VCaP (cell line): ENCODE data around the gene FYN.

Source experiments
- H3K27ac ChIP-seq: fragments of 450-650 bp; 2 replicates; pipeline ENCODE4 v1.5.1; 2017
- TF ChIP-seq, protein P1 (sequence below): fragments of 450-650 bp; conservative IDR thresholded peaks from 2 replicates; pipeline ENCODE4 v1.5.1; 2017; ENCODE audit warnings: mild to moderate bottlenecking, moderate library complexity

FYN gene

DNA sequence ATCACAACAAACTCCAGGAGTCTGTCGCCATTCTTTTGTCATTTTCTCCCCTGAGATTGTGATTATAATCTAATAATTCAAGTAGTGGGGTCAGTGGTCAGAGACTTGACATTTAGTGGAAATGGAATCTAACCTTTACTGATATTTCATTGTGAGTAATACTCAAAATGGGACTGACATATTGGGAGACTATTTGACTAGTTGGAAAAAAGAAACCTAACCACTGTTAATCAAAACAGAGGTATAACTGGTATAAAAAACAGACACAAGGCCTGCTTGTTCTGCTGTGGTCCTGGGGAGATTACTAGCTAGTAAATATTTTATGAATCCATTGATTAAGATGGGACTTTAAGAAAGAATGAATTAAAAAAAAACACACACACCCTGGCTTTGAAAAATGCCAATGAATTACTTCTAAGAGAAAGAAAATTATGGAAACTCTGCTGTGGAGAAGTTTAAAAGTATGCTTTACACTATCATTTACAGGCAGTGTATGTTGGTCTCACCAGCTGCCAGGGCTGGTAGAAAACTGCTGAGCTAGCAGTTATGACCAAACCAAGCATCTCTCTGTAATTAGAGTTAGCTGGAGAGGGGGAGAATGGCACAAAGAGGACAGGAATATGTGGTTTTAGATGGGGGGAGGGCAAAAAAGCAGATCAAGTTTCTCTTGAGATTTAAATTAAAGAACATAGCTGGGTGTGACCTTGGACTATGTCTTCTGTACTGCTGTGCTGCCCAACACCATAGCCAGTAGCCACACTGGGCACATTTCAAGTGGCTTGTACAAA is 103.7 kb downstream of the FYN start:
- no peak overlapping the region for H3K27ac ChIP-seq
- TF ChIP-seq, protein P1, sequence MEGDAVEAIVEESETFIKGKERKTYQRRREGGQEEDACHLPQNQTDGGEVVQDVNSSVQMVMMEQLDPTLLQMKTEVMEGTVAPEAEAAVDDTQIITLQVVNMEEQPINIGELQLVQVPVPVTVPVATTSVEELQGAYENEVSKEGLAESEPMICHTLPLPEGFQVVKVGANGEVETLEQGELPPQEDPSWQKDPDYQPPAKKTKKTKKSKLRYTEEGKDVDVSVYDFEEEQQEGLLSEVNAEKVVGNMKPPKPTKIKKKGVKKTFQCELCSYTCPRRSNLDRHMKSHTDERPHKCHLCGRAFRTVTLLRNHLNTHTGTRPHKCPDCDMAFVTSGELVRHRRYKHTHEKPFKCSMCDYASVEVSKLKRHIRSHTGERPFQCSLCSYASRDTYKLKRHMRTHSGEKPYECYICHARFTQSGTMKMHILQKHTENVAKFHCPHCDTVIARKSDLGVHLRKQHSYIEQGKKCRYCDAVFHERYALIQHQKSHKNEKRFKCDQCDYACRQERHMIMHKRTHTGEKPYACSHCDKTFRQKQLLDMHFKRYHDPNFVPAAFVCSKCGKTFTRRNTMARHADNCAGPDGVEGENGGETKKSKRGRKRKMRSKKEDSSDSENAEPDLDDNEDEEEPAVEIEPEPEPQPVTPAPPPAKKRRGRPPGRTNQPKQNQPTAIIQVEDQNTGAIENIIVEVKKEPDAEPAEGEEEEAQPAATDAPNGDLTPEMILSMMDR: no peak

GRCh38 chr6:111768431-111768770 is 104.9 kb downstream of the FYN start:
- TF ChIP-seq, protein P1: no peak
- no peak overlapping the region for H3K27ac ChIP-seq

- H3K27ac ChIP-seq: no peak overlapping the region
- TF ChIP-seq, protein P1: no peak
Observed at GRCh38 chr6:111767752-111768430, 105.4 kb downstream of the FYN start.

DNA sequence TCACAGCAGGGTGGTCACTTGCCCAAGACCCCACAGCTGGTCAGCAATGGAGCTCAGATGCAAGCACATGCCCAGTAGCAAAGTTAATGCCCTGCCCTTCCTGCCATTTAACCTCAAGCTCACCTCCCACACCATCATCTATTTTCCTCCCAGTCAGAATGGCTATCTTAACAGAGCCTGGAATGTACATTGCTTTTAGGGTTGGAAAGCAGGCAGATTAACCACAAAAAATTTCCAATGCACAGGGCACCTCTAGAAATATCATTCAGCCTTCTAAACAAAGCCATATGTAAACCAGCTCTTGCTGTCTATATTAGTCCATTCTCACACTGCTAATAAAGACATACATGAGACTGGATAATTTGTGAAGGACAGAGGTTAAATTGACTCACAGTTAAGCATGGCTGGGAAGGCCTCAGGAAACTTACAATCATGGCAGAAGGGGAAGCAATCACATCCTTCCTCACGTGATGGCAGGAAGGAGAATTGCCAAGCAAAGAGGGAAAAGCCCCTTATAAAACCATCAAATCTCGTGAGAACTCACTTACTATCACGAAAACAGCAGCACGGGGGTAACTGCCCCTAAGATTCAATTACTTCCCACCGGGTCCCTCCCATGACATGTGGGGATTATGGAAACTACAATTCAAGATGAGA is 106.9 kb downstream of the FYN start:
- TF ChIP-seq, protein P1: no peak
- no peak overlapping the region for H3K27ac ChIP-seq

- TF ChIP-seq, protein P1: no peak
- no peak overlapping the region for H3K27ac ChIP-seq
Observed at GRCh38 chr6:111765763-111766162, 107.5 kb downstream of the FYN start.

- no peak overlapping the region for H3K27ac ChIP-seq
- TF ChIP-seq, protein P1: no peak
Observed at GRCh38 chr6:111764238-111765175, 108.7 kb downstream of the FYN start.
